ENCODE measurements around the gene SNAI3.

DNA sequence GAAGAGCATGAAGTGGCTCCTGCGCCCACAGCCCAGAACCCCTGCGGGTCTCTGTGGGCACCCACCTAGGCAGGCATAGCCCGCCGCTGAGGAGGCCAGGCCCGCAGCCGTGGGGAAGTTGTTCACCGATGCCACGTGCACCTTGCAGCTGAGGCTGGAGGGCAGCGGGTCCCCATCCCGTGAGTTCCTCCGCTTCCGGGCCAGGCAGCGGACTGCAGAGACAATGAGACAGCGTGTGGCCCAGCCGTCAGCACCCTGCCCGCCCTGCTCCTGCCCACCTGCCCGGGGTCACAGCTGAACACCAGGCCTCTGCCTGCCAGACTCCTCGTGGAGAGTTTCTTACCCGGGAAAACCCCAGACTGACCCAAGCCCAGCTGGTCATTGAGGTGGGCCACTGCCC lies 28.9 kb downstream of the SNAI3 start:
- TF ChIP-seq ZNF114 (CRISPR knock-in tag; IDR thresholded peaks at IDR 0.05), result no peak
- TF ChIP-seq REST (IDR thresholded peaks at IDR 0.05; ENCODE audit: unreplicated experiment), result no peak
- no peak for TF ChIP-seq EZH2 (IDR thresholded peaks at IDR 0.05; ENCODE audit: low read depth, unreplicated experiment)
- no peak for TF ChIP-seq CTCF (conservative IDR thresholded peaks at IDR 0.05; ENCODE audit: low read depth in 2 of 2)
- no peak for TF ChIP-seq POLR2AphosphoS5 (IDR thresholded peaks at IDR 0.05; ENCODE audit: low read depth)
- TF ChIP-seq EZH2phosphoT487 (IDR thresholded peaks at IDR 0.05; ENCODE audit: unreplicated experiment), result no peak
- TF ChIP-seq JUNB (IDR thresholded peaks at IDR 0.05; ENCODE audit: unreplicated experiment), result no peak
- TF ChIP-seq ZNF331 (CRISPR knock-in tag; IDR thresholded peaks at IDR 0.05; ENCODE audit: low read depth), result no peak
- TF ChIP-seq ETS1 (IDR thresholded peaks at IDR 0.05), result no peak
- TF ChIP-seq STAT1 (IDR thresholded peaks at IDR 0.05; ENCODE audit: unreplicated experiment), result no peak
- no peak for TF ChIP-seq CREB1 (CRISPR knock-in tag; IDR thresholded peaks at IDR 0.05; ENCODE audit: low read depth)
- TF ChIP-seq NANOG (IDR thresholded peaks at IDR 0.05; ENCODE audit: borderline replicate concordance), result no peak

Measured in GM23338 (cell line).